GM12878 (cell line): Measurements from ENCODE around the gene SLC25A29. TPM values are rescaled to one million over a fixed set of nuclear protein-coding genes. Genes with fewer than 3 reads are reported as not detected.
A peak's percentile ranks its signal among the peaks of the same experiment; 100 is the strongest.

Experiments
- CREM ChIP-seq: IDR thresholded peaks from 2 replicates; pipeline ENCODE4 v1.6.1; 2014; ENCODE audit warnings: antibody characterized with exemption, low read depth
- ELK1 ChIP-seq: IDR thresholded peaks from 2 replicates; pipeline ENCODE4 v1.6.1; 2012; ENCODE audit warnings: low read depth, low read length, improper control_type of control experiment
- HCFC1 ChIP-seq: fragments of 150-350 bp; IDR thresholded peaks from 2 replicates; pipeline ENCODE4 v1.6.1; 2014; ENCODE audit warnings: low read length
- HDAC6 ChIP-seq: fragments of 200-600 bp; sonication (generic); IDR thresholded peaks from one replicate; pipeline ENCODE4 v1.8.0; 2017; ENCODE audit warnings: antibody characterized with exemption; ENCODE audit not compliant: unreplicated experiment
- KAT2A ChIP-seq: conservative IDR thresholded peaks from 2 replicates; pipeline ENCODE4 v1.6.1; 2011; ENCODE audit warnings: low read depth, low read length; ENCODE audit not compliant: control insufficient read depth
- KDM1A ChIP-seq: fragments of 200-600 bp; sonication (generic); IDR thresholded peaks from 2 replicates; pipeline ENCODE4 v1.6.1; 2016; ENCODE audit warnings: borderline replicate concordance
- NFYA ChIP-seq: IDR thresholded peaks from 2 replicates; pipeline ENCODE4 v1.6.1; 2011; ENCODE audit warnings: low read depth, mild to moderate bottlenecking, low read length, improper control_type of control experiment, borderline replicate concordance
- POLR2AphosphoS2 ChIP-seq: IDR thresholded peaks from 2 replicates; pipeline ENCODE4 v1.6.1; 2011; ENCODE audit warnings: low read depth, mild to moderate bottlenecking, low read length, improper control_type of control experiment, moderate library complexity
- RAD21 ChIP-seq: IDR thresholded peaks from 2 replicates; pipeline ENCODE4 v1.6.1; 2011; ENCODE audit warnings: mild to moderate bottlenecking, low read depth, low read length, moderate library complexity; ENCODE audit not compliant: insufficient read depth
- RBBP5 ChIP-seq: fragments of 200-600 bp; sonication (generic); conservative IDR thresholded peaks from 2 replicates; pipeline ENCODE4 v1.6.1; 2016
- RFX5 ChIP-seq: IDR thresholded peaks from 2 replicates; pipeline ENCODE4 v1.6.1; 2011; ENCODE audit warnings: low read depth, low read length, improper control_type of control experiment
- TBL1XR1 ChIP-seq: IDR thresholded peaks from 2 replicates; pipeline ENCODE4 v1.6.1; 2012; ENCODE audit warnings: low read depth, low read length, improper control_type of control experiment
- TCF12 ChIP-seq: IDR thresholded peaks from 2 replicates; pipeline ENCODE4 v1.6.1; 2011; ENCODE audit warnings: low read depth, mild to moderate bottlenecking, low read length
- YY1 ChIP-seq: IDR thresholded peaks from 2 replicates; pipeline ENCODE4 v1.6.1; 2011; ENCODE audit warnings: low read depth, mild to moderate bottlenecking, low read length
- polyA plus RNA-seq, 11 experiments: library from polyadenylated mRNA; depleted of rRNA in 4 of 11; unstranded in 6 of 11; stranded (reverse) in 5 of 11; fragments of >200 nt; fragmentation: Nextera tagmentation in 4 of 11; fragmentation: Illumina TruSeq in 1 of 11; extraction: Ambion mirVana in 4 of 11; extraction: Trizol in 1 of 11; gene quantifications; 1 replicate in 1 of 11; 2 replicates in 10 of 11; pipeline versions ENCODE4 v1.2.1 to v1.2.3, GENCODE V29; 2011 to 2016; ENCODE audit warnings: inconsistent platforms in 2 of 11, missing spikeins in 2 of 11, low read depth in 1 of 11
- total RNA-seq, 4 experiments: library from RNA; depleted of rRNA in 3 of 4; stranded (reverse); fragments of >200 nt in 3 of 4; fragmentation: Illumina TruSeq in 1 of 4; extraction: Trizol in 1 of 4; gene quantifications; 2 replicates each; pipeline versions ENCODE4 v1.2.1 to v1.2.3, GENCODE V29; 2013 to 2021
- TF ChIP-seq, protein P1 (sequence below): fragments of 450-650 bp; IDR thresholded peaks from 2 replicates; pipeline ENCODE4 v1.6.1; 2016; ENCODE audit warnings: mild to moderate bottlenecking
- TF ChIP-seq, protein P2 (sequence below): fragments of 450-650 bp; conservative IDR thresholded peaks from 2 replicates; pipeline ENCODE4 v1.6.1; 2017; ENCODE audit warnings: mild to moderate bottlenecking, moderate library complexity

Gene SLC25A29
- total and polyA plus RNA-seq, 10 of the 15 experiments (the other 5 are each of a cell fraction or from before 2014, with no cell fraction given) = 0.42 to 13.3 (median 4.0) TPM; not detected in 1

- TF ChIP-seq RAD21 (peak; percentile 67), TBL1XR1 (no peak), KDM1A (no peak), POLR2AphosphoS2 (peak; percentile 81; the same call in 1 of the 2 replicates), RFX5 (no peak), CREM (no peak; the same call in 1 of the 2 replicates), ELK1 (no peak), HDAC6 (no peak), TCF12 (0 out of 2 replicates have a peak, but pooled peaks have one; percentile 25), YY1 (0 out of 2 replicates have a peak, but pooled peaks have one; percentile 31), NFYA (no peak), HCFC1 (peak; percentile 35; the same call in 1 of the 2 replicates), RBBP5 (no peak), KAT2A (no peak)
- TF ChIP-seq, protein P1, sequence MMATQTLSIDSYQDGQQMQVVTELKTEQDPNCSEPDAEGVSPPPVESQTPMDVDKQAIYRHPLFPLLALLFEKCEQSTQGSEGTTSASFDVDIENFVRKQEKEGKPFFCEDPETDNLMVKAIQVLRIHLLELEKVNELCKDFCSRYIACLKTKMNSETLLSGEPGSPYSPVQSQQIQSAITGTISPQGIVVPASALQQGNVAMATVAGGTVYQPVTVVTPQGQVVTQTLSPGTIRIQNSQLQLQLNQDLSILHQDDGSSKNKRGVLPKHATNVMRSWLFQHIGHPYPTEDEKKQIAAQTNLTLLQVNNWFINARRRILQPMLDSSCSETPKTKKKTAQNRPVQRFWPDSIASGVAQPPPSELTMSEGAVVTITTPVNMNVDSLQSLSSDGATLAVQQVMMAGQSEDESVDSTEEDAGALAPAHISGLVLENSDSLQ = peak; percentile 27; the same call in 1 of the 2 replicates
- TF ChIP-seq, protein P2, sequence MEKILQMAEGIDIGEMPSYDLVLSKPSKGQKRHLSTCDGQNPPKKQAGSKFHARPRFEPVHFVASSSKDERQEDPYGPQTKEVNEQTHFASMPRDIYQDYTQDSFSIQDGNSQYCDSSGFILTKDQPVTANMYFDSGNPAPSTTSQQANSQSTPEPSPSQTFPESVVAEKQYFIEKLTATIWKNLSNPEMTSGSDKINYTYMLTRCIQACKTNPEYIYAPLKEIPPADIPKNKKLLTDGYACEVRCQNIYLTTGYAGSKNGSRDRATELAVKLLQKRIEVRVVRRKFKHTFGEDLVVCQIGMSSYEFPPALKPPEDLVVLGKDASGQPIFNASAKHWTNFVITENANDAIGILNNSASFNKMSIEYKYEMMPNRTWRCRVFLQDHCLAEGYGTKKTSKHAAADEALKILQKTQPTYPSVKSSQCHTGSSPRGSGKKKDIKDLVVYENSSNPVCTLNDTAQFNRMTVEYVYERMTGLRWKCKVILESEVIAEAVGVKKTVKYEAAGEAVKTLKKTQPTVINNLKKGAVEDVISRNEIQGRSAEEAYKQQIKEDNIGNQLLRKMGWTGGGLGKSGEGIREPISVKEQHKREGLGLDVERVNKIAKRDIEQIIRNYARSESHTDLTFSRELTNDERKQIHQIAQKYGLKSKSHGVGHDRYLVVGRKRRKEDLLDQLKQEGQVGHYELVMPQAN = peak; percentile 87
These were observed 21.0 kb downstream of the SLC25A29 start (continued) for GRCh38 chr14:100285021-100285912.
